GM12878 (cell line): ENCODE results near the gene PUS10. TPM values are rescaled to one million over a fixed set of nuclear protein-coding genes. Genes with fewer than 3 reads are reported as not detected.
A peak's percentile ranks its signal among the peaks of the same experiment; 100 is the strongest.

ENCODE experiments used
- ATF7 ChIP-seq: fragments of 450-650 bp; IDR thresholded peaks from 2 replicates; pipeline ENCODE4 v1.6.1; 2016; ENCODE audit warnings: low read depth, mild to moderate bottlenecking
- HDAC2 ChIP-seq: fragments of 200-600 bp; sonication (generic); IDR thresholded peaks from 2 replicates; pipeline ENCODE4 v1.6.1; 2017
- HDGF ChIP-seq: fragments of 450-650 bp; IDR thresholded peaks from 2 replicates; pipeline ENCODE4 v1.6.1; 2016; ENCODE audit warnings: antibody characterized with exemption
- MYC ChIP-seq: IDR thresholded peaks from 2 replicates; pipeline ENCODE4 v1.6.1; 2011; ENCODE audit warnings: mild to moderate bottlenecking, low read length, moderate library complexity, inconsistent platforms; ENCODE audit not compliant: insufficient read depth, insufficient replicate concordance, insufficient read length, severe bottlenecking
- NKRF ChIP-seq: fragments of 450-650 bp; conservative IDR thresholded peaks from 2 replicates; pipeline ENCODE4 v1.6.1; 2017; ENCODE audit warnings: mild to moderate bottlenecking, moderate library complexity
- WRNIP1 ChIP-seq: IDR thresholded peaks from 2 replicates; pipeline ENCODE4 v1.6.1; 2011; ENCODE audit warnings: low read depth, low read length, improper control_type of control experiment, borderline replicate concordance
- ZNF24 ChIP-seq: fragments of 450-650 bp; IDR thresholded peaks from 2 replicates; pipeline ENCODE4 v1.6.1; 2017; ENCODE audit warnings: antibody characterized with exemption, mild to moderate bottlenecking
- polyA plus RNA-seq, 11 experiments: library from polyadenylated mRNA; depleted of rRNA in 4 of 11; unstranded in 6 of 11; stranded (reverse) in 5 of 11; fragments of >200 nt; fragmentation: Nextera tagmentation in 4 of 11; fragmentation: Illumina TruSeq in 1 of 11; extraction: Ambion mirVana in 4 of 11; extraction: Trizol in 1 of 11; gene quantifications; 1 replicate in 1 of 11; 2 replicates in 10 of 11; pipeline versions ENCODE4 v1.2.1 to v1.2.3, GENCODE V29; 2011 to 2016; ENCODE audit warnings: inconsistent platforms in 2 of 11, missing spikeins in 2 of 11, low read depth in 1 of 11
- total RNA-seq, 4 experiments: library from RNA; depleted of rRNA in 3 of 4; stranded (reverse); fragments of >200 nt in 3 of 4; fragmentation: Illumina TruSeq in 1 of 4; extraction: Trizol in 1 of 4; gene quantifications; 2 replicates each; pipeline versions ENCODE4 v1.2.1 to v1.2.3, GENCODE V29; 2013 to 2021
- TF ChIP-seq, protein P1 (sequence below): fragments of 450-650 bp; formaldehyde crosslinking; IDR thresholded peaks from 2 replicates; pipeline ENCODE4 v1.4.0; 2022; ENCODE audit warnings: mild to moderate bottlenecking, moderate library complexity

PUS10 gene
- total and polyA plus RNA-seq, 10 of the 15 experiments (the other 5 are each of a cell fraction or from before 2014, with no cell fraction given) = 9.1 to 17.0 (median 13.0) TPM

DNA sequence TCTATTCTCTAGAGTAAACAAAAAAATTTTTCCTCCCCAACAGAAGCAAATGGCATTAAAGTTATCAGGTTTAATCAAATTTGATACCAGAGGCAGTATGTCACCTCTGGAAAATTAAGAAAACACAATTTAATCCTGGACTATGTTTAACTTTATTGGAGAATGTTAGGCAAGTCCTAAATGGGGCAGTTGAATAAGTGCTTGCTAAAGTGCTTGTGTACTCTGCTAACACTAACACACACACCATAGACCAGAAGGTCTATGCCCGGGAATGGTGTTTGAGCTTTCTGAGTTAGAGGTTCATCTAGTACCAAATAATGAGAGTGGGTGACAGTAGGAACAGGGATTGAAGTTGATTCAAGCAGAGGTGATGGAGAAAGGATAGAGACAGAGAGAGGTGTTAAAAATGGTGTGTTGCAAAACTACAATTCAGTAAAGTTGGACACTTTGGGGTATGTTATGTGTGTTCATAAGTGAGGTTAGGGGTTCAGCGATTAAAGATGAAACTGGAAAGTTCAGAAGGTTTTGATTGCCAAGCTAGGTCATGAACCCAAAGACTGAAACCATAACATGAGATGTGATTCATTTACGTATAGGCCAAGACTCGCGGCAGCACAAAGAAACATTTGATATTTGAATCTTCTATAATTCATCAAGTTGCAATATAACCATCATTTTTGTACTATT, 41.0 kb downstream of the PUS10 start (continued):
- TF ChIP-seq, protein P1, sequence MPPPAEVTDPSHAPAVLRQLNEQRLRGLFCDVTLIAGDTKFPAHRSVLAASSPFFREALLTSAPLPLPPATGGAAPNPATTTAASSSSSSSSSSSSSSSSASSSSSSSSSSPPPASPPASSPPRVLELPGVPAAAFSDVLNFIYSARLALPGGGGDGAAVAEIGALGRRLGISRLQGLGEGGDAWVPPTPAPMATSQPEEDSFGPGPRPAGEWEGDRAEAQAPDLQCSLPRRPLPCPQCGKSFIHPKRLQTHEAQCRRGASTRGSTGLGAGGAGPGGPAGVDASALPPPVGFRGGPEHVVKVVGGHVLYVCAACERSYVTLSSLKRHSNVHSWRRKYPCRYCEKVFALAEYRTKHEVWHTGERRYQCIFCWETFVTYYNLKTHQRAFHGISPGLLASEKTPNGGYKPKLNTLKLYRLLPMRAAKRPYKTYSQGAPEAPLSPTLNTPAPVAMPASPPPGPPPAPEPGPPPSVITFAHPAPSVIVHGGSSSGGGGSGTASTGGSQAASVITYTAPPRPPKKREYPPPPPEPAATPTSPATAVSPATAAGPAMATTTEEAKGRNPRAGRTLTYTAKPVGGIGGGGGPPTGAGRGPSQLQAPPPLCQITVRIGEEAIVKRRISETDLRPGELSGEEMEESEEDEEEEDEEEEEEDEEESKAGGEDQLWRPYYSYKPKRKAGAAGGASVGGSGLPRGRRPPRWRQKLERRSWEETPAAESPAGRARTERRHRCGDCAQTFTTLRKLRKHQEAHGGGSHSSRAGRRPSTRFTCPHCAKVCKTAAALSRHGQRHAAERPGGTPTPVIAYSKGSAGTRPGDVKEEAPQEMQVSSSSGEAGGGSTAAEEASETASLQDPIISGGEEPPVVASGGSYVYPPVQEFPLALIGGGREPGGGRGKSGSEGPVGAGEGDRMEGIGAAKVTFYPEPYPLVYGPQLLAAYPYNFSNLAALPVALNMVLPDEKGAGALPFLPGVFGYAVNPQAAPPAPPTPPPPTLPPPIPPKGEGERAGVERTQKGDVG (CRISPR knock-in tag) = no peak
- peak; percentile 65; the same call in 1 of the 2 replicates for TF ChIP-seq HDGF
- no peak for TF ChIP-seq ZNF24
- TF ChIP-seq HDAC2 = no peak
- TF ChIP-seq WRNIP1 = no peak
- TF ChIP-seq NKRF = no peak
- TF ChIP-seq MYC = no peak
- peak; percentile 43 for TF ChIP-seq ATF7
